ENCODE results near the gene CDH11.

DNA sequence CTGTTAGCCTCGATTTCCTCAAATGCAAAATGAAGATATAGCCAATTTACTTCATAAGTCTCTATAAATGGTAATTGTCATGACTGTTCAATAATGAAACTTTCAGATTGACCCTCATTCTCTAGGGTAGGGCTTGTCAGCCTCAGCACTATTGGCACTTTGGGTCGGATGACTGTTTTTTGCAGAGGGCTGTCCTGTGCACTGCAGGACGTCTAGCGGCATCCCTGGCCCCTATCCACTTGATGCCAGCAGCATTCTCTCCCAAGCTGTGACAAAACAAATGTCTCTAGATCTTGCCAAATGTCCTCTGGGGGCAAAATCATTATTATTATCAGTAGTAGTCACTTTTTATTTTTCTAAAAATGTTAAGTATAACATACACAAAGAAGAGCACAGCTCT, 24.6 kb downstream of the CDH11 start:
- TF ChIP-seq, protein P1, sequence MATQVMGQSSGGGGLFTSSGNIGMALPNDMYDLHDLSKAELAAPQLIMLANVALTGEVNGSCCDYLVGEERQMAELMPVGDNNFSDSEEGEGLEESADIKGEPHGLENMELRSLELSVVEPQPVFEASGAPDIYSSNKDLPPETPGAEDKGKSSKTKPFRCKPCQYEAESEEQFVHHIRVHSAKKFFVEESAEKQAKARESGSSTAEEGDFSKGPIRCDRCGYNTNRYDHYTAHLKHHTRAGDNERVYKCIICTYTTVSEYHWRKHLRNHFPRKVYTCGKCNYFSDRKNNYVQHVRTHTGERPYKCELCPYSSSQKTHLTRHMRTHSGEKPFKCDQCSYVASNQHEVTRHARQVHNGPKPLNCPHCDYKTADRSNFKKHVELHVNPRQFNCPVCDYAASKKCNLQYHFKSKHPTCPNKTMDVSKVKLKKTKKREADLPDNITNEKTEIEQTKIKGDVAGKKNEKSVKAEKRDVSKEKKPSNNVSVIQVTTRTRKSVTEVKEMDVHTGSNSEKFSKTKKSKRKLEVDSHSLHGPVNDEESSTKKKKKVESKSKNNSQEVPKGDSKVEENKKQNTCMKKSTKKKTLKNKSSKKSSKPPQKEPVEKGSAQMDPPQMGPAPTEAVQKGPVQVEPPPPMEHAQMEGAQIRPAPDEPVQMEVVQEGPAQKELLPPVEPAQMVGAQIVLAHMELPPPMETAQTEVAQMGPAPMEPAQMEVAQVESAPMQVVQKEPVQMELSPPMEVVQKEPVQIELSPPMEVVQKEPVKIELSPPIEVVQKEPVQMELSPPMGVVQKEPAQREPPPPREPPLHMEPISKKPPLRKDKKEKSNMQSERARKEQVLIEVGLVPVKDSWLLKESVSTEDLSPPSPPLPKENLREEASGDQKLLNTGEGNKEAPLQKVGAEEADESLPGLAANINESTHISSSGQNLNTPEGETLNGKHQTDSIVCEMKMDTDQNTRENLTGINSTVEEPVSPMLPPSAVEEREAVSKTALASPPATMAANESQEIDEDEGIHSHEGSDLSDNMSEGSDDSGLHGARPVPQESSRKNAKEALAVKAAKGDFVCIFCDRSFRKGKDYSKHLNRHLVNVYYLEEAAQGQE (IDR thresholded peaks at IDR 0.05; ENCODE audit: insufficient replicate concordance, low read depth) = no peak
- TF ChIP-seq, protein P2, sequence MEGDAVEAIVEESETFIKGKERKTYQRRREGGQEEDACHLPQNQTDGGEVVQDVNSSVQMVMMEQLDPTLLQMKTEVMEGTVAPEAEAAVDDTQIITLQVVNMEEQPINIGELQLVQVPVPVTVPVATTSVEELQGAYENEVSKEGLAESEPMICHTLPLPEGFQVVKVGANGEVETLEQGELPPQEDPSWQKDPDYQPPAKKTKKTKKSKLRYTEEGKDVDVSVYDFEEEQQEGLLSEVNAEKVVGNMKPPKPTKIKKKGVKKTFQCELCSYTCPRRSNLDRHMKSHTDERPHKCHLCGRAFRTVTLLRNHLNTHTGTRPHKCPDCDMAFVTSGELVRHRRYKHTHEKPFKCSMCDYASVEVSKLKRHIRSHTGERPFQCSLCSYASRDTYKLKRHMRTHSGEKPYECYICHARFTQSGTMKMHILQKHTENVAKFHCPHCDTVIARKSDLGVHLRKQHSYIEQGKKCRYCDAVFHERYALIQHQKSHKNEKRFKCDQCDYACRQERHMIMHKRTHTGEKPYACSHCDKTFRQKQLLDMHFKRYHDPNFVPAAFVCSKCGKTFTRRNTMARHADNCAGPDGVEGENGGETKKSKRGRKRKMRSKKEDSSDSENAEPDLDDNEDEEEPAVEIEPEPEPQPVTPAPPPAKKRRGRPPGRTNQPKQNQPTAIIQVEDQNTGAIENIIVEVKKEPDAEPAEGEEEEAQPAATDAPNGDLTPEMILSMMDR (IDR thresholded peaks at IDR 0.05; ENCODE audit: insufficient read depth, low read length) = no peak
- TF ChIP-seq POLR2AphosphoS5 (IDR thresholded peaks at IDR 0.05; ENCODE audit: low read depth) (no peak), GABPA (IDR thresholded peaks at IDR 0.05; ENCODE audit: low read depth) (no peak)
